ENCODE results near the gene UGP2. TPM values are rescaled to one million over a fixed set of nuclear protein-coding genes. Genes with fewer than 3 reads are reported as not detected.
A peak's percentile ranks its signal among the peaks of the same experiment; 100 is the strongest.

The UGP2 gene
- total RNA-seq, 1 donor from 2014 or later = 69.9 TPM

- Histone ChIP-seq H3K4me3 (ENCODE audit: low read depth, low read length) (no peak overlapping the region), H3K27me3 (ENCODE audit: control insufficient read depth, insufficient read depth, low read length) (no peaks in the 10 kb centered on the region), H3K36me3 (ENCODE audit: control insufficient read depth, insufficient read depth, low read length) (no peaks in the 10 kb centered on the region)
- TF ChIP-seq, protein P1, sequence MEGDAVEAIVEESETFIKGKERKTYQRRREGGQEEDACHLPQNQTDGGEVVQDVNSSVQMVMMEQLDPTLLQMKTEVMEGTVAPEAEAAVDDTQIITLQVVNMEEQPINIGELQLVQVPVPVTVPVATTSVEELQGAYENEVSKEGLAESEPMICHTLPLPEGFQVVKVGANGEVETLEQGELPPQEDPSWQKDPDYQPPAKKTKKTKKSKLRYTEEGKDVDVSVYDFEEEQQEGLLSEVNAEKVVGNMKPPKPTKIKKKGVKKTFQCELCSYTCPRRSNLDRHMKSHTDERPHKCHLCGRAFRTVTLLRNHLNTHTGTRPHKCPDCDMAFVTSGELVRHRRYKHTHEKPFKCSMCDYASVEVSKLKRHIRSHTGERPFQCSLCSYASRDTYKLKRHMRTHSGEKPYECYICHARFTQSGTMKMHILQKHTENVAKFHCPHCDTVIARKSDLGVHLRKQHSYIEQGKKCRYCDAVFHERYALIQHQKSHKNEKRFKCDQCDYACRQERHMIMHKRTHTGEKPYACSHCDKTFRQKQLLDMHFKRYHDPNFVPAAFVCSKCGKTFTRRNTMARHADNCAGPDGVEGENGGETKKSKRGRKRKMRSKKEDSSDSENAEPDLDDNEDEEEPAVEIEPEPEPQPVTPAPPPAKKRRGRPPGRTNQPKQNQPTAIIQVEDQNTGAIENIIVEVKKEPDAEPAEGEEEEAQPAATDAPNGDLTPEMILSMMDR (IDR thresholded peaks at IDR 0.05; ENCODE audit: insufficient read depth, low read length, poor library complexity, severe bottlenecking) = no peak
- DNase-seq (ENCODE audit: low read depth) = no peak
Measured at GRCh38 chr2:63831176-63831575, 10.5 kb upstream of the UGP2 start.

GRCh38 chr2:63834401-63834800 lies 7.3 kb upstream of the UGP2 start:
- TF ChIP-seq, protein P1 (IDR thresholded peaks at IDR 0.05; ENCODE audit: insufficient read depth, low read length, poor library complexity, severe bottlenecking) = no peak
- H3K36me3 ChIP-seq (ENCODE audit: control insufficient read depth, insufficient read depth, low read length) = no peaks in the 10 kb centered on the region
- no peaks in the 10 kb centered on the region for H3K27me3 ChIP-seq (ENCODE audit: control insufficient read depth, insufficient read depth, low read length)
- no peak for DNase-seq (ENCODE audit: low read depth)
- no peak overlapping the region for H3K4me3 ChIP-seq (ENCODE audit: low read depth, low read length)

DNA sequence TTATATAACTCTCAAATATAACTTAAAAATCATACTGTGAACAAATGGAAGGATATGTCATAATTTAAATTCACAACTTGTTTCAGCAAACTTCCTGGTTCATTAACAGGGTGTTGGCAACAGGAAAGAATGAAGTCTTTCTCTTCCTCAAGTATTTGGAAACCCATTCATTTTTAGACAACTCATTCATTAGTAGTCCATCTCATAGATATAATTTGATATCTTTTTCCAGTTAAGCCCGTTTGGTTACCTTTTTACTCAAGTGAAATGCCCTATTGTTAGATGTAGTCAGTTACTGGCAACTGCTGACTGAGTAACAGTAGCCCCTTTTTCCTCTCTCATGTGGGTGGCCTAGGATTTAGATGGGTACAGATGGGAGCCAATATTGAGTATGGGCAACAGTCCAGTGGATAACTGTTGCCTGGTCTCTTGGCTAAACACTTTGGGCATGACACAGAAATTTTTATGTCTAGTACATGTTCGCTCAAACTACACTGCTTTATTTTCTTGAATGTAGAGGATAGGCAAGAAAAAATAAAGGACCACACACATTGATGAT lies 4.6 kb upstream of the UGP2 start:
- Histone ChIP-seq H3K4me3 (ENCODE audit: low read depth, low read length) (no peak overlapping the region), H3K27me3 (ENCODE audit: control insufficient read depth, insufficient read depth, low read length) (no peaks in the 10 kb centered on the region), H3K36me3 (ENCODE audit: control insufficient read depth, insufficient read depth, low read length) (no peaks in the 10 kb centered on the region)
- TF ChIP-seq, protein P1 (IDR thresholded peaks at IDR 0.05; ENCODE audit: insufficient read depth, low read length, poor library complexity, severe bottlenecking) = no peak
- no peak for DNase-seq (ENCODE audit: low read depth)

GRCh38 chr2:63840081-63840784 lies 1.5 kb upstream of the UGP2 start:
- peak overlapping the region; percentile 78 for H3K4me3 ChIP-seq (ENCODE audit: low read depth, low read length)
- DNase-seq (ENCODE audit: low read depth) = no peak
- H3K36me3 ChIP-seq (ENCODE audit: control insufficient read depth, insufficient read depth, low read length) = no peaks in the 10 kb centered on the region
- TF ChIP-seq, protein P1 (IDR thresholded peaks at IDR 0.05; ENCODE audit: insufficient read depth, low read length, poor library complexity, severe bottlenecking) = no peak
- H3K27me3 ChIP-seq (ENCODE audit: control insufficient read depth, insufficient read depth, low read length) = no peaks in the 10 kb centered on the region

GRCh38 chr2:63840785-63841253 lies 877 bp upstream of the UGP2 start:
- TF ChIP-seq, protein P1 (IDR thresholded peaks at IDR 0.05; ENCODE audit: insufficient read depth, low read length, poor library complexity, severe bottlenecking) = no peak
- Histone ChIP-seq H3K4me3 (ENCODE audit: low read depth, low read length) (peak overlapping the region; percentile 78), H3K27me3 (ENCODE audit: control insufficient read depth, insufficient read depth, low read length) (no peaks in the 10 kb centered on the region), H3K36me3 (ENCODE audit: control insufficient read depth, insufficient read depth, low read length) (no peaks in the 10 kb centered on the region)
- peak; percentile 89 for DNase-seq (ENCODE audit: low read depth)
